Loucy (cell line): ENCODE data around the gene SF3B2.

Experiments
- H2AFZ ChIP-seq: fragments of 200-600 bp; sonication (generic); 2 replicates; pipeline ENCODE4 v1.6.0; 2016; ENCODE audit warnings: antibody characterized with exemption, mild to moderate bottlenecking, low read length, moderate library complexity
- H3F3A ChIP-seq: fragments of 200-600 bp; 2 replicates; pipeline ENCODE4 v1.6.0; 2016; ENCODE audit warnings: antibody characterized with exemption, low read depth, mild to moderate bottlenecking
- H3K27me3 ChIP-seq: fragments of 200-600 bp; sonication (generic); 2 replicates; pipeline ENCODE4 v1.6.1; 2014; ENCODE audit warnings: low read length, mild to moderate bottlenecking; ENCODE audit not compliant: insufficient read depth, poor library complexity, severe bottlenecking
- H3K36me3 ChIP-seq: fragments of 200-600 bp; sonication (generic); 2 replicates; pipeline ENCODE4 v1.6.1; 2016; ENCODE audit warnings: low read length; ENCODE audit not compliant: insufficient read depth
- H3K4me1 ChIP-seq: fragments of 200-600 bp; sonication (generic); 2 replicates; pipeline ENCODE4 v1.5.1; 2014; ENCODE audit warnings: low read length, mild to moderate bottlenecking; ENCODE audit not compliant: insufficient read depth, poor library complexity, severe bottlenecking
- H3K4me2 ChIP-seq: fragments of 200-600 bp; sonication (generic); 2 replicates; pipeline ENCODE4 v1.6.0; 2014; ENCODE audit warnings: antibody characterized with exemption, low read length, low read depth, mild to moderate bottlenecking; ENCODE audit not compliant: poor library complexity, severe bottlenecking
- H3K4me3 ChIP-seq: fragments of 200-600 bp; sonication (generic); 2 replicates; pipeline ENCODE4 v1.5.1; 2014; ENCODE audit warnings: low read length, mild to moderate bottlenecking, mixed read lengths; ENCODE audit not compliant: poor library complexity, severe bottlenecking
- H3K79me2 ChIP-seq: fragments of 200-600 bp; sonication (generic); 2 replicates; pipeline ENCODE4 v1.6.1; 2014; ENCODE audit warnings: low read length; ENCODE audit not compliant: insufficient read depth
- H3K9ac ChIP-seq: fragments of 200-600 bp; sonication (generic); 2 replicates; pipeline ENCODE4 v1.6.0; 2014; ENCODE audit warnings: mild to moderate bottlenecking, low read depth, low read length, moderate library complexity; ENCODE audit not compliant: poor library complexity, severe bottlenecking
- H3K9me2 ChIP-seq: fragments of 200-600 bp; sonication (generic); replicated peaks from 2 replicates; pipeline ENCODE4 v1.6.1; 2016; ENCODE audit warnings: low read depth, low read length, mixed read lengths
- H3K9me3 ChIP-seq: fragments of 200-600 bp; sonication (generic); 2 replicates; pipeline ENCODE4 v1.6.1; 2014; ENCODE audit warnings: mild to moderate bottlenecking, antibody characterized with exemption, low read length, low read depth; ENCODE audit not compliant: insufficient read depth
- H4K20me1 ChIP-seq: fragments of 200-600 bp; sonication (generic); 2 replicates; pipeline ENCODE4 v1.6.0; 2014; ENCODE audit warnings: antibody characterized with exemption, low read length, mild to moderate bottlenecking; ENCODE audit not compliant: insufficient read depth, poor library complexity, severe bottlenecking
- EZH2phosphoT487 ChIP-seq: fragments of 200-600 bp; IDR thresholded peaks from 2 replicates; pipeline ENCODE4 v1.6.1; 2018; ENCODE audit warnings: antibody characterized with exemption, mild to moderate bottlenecking, moderate library complexity, borderline replicate concordance
- TF ChIP-seq, protein P1 (sequence below): fragments of 200-600 bp; sonication (generic); conservative IDR thresholded peaks from 2 replicates; pipeline ENCODE4 v1.5.1; 2014; ENCODE audit warnings: mild to moderate bottlenecking, antibody characterized with exemption, low read length

The SF3B2 gene

GRCh38 chr11:66037327-66037726 is 14.8 kb upstream of the SF3B2 start:
- Histone ChIP-seq H3K27me3 (no peaks in the 10 kb centered on the region), H4K20me1 (no peaks in the 10 kb centered on the region), H3K4me3 (no peak overlapping the region), H3K4me1 (no peaks in the 10 kb centered on the region), H3K9ac (no peak overlapping the region), H3K36me3 (no peaks in the 10 kb centered on the region), H3K9me2 (no peaks in the 10 kb centered on the region), H3K9me3 (no peaks in the 10 kb centered on the region), H3K4me2 (no peak overlapping the region), H3F3A (no peaks in the 10 kb centered on the region), H3K79me2 (no peaks in the 10 kb centered on the region), H2AFZ (no peak overlapping the region)
- TF ChIP-seq, protein P1, sequence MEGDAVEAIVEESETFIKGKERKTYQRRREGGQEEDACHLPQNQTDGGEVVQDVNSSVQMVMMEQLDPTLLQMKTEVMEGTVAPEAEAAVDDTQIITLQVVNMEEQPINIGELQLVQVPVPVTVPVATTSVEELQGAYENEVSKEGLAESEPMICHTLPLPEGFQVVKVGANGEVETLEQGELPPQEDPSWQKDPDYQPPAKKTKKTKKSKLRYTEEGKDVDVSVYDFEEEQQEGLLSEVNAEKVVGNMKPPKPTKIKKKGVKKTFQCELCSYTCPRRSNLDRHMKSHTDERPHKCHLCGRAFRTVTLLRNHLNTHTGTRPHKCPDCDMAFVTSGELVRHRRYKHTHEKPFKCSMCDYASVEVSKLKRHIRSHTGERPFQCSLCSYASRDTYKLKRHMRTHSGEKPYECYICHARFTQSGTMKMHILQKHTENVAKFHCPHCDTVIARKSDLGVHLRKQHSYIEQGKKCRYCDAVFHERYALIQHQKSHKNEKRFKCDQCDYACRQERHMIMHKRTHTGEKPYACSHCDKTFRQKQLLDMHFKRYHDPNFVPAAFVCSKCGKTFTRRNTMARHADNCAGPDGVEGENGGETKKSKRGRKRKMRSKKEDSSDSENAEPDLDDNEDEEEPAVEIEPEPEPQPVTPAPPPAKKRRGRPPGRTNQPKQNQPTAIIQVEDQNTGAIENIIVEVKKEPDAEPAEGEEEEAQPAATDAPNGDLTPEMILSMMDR: no peak
- no peak for TF ChIP-seq EZH2phosphoT487

- Histone ChIP-seq H3K79me2 (no peaks in the 10 kb centered on the region), H3K9me3 (no peaks in the 10 kb centered on the region), H2AFZ (no peak overlapping the region)
Measured at GRCh38 chr11:66039765-66040164, 12.4 kb upstream of the SF3B2 start.

DNA sequence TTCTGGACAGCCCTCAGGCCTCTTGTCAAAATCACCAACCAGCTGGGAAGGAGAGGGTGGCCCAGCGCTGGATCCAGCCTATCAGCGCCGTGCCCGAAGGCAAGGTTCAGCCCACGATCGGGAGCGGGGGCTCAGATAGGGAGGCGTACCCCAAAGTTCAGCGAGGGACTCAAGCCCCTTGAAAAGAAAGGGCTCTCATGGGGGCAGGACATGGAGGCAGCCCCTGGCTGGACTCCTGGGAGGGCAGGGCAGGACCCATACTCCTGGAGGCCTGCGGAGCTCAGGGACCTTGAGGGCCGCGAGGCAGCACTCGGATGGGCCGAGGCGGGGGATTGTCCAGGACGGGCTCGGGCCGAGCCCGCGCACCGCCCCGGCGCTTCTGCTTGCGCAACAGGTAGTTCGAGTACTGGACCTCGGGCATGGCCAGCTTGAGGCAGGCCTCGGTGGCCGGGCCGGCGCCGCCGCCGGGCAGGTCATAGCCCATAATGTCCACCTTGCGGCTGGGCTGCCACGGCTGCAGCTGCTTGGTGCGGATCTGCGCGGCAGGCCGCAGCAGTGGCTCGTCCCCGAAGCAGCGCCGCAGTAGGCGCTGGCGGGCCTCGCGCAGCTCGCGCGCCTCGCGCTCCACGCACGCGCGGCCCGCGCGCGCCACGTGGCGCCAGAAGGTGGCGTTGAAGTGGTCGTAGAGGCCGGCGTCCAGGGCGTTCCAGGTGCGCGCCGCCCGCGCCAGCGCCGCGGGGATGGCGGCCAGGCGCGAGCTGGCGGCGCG is 9.8 kb upstream of the SF3B2 start:
- Histone ChIP-seq H3K4me1 (peaks cover 4% of the 10 kb centered on the region), H3K27me3 (no peaks in the 10 kb centered on the region), H3K4me3 (no peak overlapping the region), H3K9me3 (no peaks in the 10 kb centered on the region), H3F3A (no peaks in the 10 kb centered on the region), H3K79me2 (no peaks in the 10 kb centered on the region), H2AFZ (no peak overlapping the region), H3K4me2 (no peak overlapping the region), H3K36me3 (no peaks in the 10 kb centered on the region), H3K9ac (no peak overlapping the region), H3K9me2 (no peaks in the 10 kb centered on the region), H4K20me1 (no peaks in the 10 kb centered on the region)
- no peak for TF ChIP-seq EZH2phosphoT487
- TF ChIP-seq, protein P1: no peak

More at GRCh38 chr11:66039765-66040164, 12.4 kb upstream of the SF3B2 start:
- H3K36me3 ChIP-seq: no peaks in the 10 kb centered on the region
- H3K4me3 ChIP-seq: no peak overlapping the region
- H3K4me2 ChIP-seq: no peak overlapping the region
- no peak for TF ChIP-seq EZH2phosphoT487
- TF ChIP-seq, protein P1: no peak
- H3K27me3 ChIP-seq: no peaks in the 10 kb centered on the region
- H3K9ac ChIP-seq: no peak overlapping the region
- H3F3A ChIP-seq: no peaks in the 10 kb centered on the region
- H3K4me1 ChIP-seq: peaks cover under 1% of the 10 kb centered on the region
- no peaks in the 10 kb centered on the region for H3K9me2 ChIP-seq
- H4K20me1 ChIP-seq: no peaks in the 10 kb centered on the region
